Epidermal melanocyte (primary cell): ENCODE data around the gene SECTM1.

Source experiments
- DNase-seq: peaks from one replicate; pipeline ENCODE4 v3.0.0; 2011; ENCODE audit warnings: low spot score; ENCODE audit not compliant: insufficient read length

SECTM1 gene

DNA sequence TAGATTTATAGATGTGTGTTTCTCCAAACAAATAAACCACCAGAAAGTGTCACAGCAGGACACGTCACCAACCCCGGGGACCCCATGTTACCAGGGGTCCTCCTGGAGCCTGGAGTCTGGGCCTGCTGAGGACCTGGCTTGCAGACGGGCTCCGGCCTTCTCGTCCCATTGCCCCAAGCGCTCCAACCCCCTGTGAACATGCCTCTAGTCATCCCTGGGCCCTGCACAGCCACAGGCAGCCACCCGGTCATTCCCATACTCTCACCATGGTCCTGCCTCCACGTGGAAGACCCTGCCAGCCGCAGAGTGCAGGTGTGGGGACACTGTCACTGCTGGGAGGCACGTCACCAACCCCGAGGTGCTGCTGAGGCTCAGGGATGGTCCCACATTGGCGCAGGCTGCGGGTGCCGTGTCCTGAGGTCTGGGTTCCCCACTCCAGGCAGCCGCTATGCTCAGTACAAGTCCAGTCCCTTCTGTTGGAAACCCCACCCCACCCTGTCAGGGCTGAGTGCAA is 4.5 kb downstream of the SECTM1 start:
- no peak for DNase-seq

DNA sequence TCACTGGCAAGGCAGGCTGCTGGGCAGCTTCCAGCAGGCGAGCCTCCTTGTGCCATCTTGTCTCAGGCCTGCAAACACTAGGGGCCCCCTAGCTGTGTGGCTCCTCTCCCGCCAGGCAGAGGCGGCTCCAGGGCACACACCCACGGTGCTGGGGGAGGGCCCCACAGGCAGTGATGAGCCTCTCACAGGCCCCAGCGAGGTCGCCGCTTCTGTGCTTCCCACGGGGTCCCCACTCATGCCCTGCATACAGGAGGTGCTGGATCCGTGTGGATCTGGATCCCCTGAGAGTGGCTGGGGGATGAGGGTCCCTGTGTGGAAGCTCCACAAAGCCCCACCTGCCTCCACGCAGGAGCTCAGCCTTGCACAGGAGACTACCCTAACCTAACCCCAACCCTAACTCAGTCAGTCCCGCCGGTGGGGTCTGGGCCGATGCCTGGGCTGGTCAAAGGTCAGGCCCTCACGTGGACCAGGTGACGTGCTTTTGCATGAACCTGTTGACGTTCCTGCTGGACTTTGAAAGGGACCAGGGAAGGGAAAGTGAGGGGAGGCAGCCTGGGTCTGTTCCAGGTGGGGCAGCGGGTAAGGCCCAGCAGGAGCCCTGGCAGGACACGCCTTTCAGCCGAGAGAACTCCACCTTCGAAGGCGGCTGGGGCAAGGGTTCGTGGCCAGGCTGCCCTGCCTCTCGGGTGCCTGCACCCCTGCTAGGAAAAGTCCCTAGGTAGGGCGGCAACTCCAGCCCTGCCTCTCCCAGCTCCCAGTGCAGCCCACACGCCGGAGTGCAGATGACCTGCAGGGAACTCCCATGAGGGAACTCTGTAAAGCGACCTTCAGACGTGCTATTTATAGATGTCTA is 5.2 kb downstream of the SECTM1 start:
- no peak for DNase-seq

GRCh38 chr17:82327757-82328140 is 5.8 kb downstream of the SECTM1 start:
- DNase-seq = no peak

GRCh38 chr17:82327289-82327688 is 6.3 kb downstream of the SECTM1 start:
- DNase-seq = no peak

GRCh38 chr17:82325286-82326180 is 8.0 kb downstream of the SECTM1 start:
- no peak for DNase-seq

GRCh38 chr17:82324566-82325285 is 8.8 kb downstream of the SECTM1 start:
- no peak for DNase-seq

- no peak for DNase-seq
These were observed 9.9 kb downstream of the SECTM1 start for GRCh38 chr17:82323514-82324234.

- DNase-seq = no peak
These were observed 10.8 kb downstream of the SECTM1 start for GRCh38 chr17:82322526-82323453.

DNA sequence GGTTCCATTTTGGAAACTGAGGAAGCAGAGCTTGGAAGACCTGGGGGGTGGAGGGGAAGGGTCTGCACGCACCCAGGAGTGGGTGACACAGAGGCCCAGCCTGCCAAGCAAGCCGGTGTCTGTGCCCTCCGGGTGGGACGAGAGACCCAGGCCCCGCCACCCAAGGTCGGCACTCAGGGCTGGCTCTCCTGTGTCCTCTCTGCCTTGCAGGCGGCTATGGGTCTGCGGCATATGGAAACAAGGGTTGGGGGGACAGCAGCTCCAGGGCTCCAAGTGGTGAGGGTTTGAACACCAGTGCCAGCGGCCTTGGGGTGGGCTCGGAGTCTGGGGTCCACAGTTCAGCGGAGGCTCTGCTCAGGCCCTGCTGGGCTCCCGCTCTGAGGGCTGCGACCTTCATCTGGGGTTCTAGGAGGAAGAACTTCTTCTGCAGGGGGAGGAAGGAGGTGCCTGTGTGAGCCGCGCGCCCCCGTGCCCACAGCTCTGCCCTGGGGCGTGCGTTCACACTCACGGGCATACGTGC is 11.6 kb downstream of the SECTM1 start:
- DNase-seq = no peak

GRCh38 chr17:82320956-82321927 is 12.3 kb downstream of the SECTM1 start:
- no peak for DNase-seq

DNA sequence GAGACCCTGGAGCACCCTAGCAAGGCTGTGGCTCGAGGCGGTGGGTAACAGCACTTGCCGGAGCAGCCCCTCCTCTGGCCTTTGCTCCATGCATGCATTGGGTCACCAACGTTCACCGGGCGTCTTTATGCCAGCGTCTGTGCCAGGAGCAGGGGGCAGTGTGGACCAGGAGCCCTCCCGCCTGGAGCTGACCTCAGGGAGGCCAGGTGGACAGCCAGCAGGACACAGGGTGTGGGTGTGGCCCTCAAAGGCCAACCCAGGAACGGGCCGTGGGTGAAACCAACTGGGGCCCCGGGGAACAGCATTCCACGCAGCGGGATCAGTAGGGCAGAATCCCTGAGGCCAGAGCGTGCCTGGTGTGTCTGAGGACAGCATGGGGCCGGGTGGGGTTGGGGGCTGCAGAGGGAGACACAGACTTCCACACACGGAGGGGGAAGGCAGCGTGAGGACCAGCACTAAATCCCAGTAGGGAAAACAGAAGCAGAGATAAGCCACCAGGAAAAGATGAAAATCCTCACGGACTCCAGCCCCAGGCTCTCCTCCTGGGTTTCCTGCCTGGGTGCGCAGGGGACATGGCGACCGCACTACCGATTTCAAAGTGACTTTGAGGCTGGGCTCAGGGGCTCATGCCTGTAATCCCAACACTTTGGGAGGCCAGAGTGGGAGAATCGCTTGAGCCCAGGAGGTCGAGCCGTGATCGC is 13.3 kb downstream of the SECTM1 start:
- no peak for DNase-seq

- no peak for DNase-seq
These were observed 13.9 kb downstream of the SECTM1 start for GRCh38 chr17:82319619-82320062.

- DNase-seq = no peak
These were observed 14.6 kb downstream of the SECTM1 start for GRCh38 chr17:82318772-82319606.

DNA sequence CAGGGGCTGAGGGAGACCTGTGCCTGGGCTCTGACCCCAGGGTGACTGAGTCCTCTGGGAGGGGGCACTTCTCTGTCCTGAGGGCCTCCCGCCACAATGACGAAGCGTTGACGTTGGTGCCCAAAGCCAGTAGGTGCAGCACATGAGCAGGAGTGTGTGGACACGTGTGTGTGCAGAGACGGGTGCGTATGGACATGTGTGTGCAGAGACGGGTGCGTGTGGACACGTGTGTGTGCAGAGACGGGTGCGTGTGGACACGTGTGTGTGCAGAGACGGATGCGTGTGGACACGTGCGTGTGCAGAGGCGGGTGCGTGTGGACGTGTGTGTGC is 15.4 kb downstream of the SECTM1 start:
- no peak for DNase-seq

DNA sequence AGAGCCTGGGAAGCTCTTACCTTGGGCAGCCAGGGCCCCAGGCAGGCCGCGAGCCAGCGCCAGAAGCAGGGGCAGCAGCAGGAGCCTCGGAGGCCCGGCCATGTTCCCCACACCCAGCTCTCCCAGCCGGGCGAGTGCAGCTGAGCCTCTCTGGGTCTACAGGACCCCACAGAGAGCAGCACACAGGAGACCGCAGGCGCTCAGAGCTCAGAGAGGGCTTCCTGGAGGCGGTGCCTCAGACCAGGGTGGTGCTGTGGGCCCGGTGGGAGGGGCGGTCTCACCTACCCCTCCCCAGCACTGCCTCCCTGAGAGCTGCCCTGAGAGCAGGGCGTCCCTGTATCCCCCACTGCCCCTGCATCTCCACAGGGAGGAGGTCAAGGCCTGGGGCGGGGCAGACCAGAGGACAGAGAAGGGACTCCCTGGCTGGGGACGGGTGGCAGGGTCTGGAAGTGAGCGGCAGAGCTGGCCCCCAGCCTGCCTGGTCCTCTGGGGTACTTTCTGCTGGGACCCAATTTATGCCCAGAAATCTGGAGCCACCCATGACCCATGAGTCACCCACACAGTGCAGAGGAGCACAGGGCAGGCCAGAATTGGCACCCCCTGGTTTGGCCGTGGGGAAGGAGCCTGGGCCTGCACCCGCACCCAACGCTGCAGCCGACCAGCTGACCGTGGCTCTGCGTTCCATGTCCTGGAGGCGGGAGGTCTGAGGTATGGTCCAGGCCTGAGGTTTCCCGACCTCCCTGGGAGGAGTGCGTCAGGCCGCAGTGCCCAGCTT is 16.0 kb downstream of the SECTM1 start, which contains the start of gene CD7:
TSS of gene CD7 (minus strand) at position 215 of the 775 bp plus-strand sequence. CDS start at position 102, 113 bp downstream.
- DNase-seq = no peak
